GM21381 (cell line): ENCODE measurements around the gene SEMA5A.

Experiments used
- ATAC-seq: cut with Tn5 transposase; IDR thresholded peaks from one replicate; pipeline ENCODE4 v1.9.1; 2021; ENCODE audit warnings: mild to moderate bottlenecking, moderate library complexity; ENCODE audit not compliant: unreplicated experiment

SEMA5A gene, protein sequence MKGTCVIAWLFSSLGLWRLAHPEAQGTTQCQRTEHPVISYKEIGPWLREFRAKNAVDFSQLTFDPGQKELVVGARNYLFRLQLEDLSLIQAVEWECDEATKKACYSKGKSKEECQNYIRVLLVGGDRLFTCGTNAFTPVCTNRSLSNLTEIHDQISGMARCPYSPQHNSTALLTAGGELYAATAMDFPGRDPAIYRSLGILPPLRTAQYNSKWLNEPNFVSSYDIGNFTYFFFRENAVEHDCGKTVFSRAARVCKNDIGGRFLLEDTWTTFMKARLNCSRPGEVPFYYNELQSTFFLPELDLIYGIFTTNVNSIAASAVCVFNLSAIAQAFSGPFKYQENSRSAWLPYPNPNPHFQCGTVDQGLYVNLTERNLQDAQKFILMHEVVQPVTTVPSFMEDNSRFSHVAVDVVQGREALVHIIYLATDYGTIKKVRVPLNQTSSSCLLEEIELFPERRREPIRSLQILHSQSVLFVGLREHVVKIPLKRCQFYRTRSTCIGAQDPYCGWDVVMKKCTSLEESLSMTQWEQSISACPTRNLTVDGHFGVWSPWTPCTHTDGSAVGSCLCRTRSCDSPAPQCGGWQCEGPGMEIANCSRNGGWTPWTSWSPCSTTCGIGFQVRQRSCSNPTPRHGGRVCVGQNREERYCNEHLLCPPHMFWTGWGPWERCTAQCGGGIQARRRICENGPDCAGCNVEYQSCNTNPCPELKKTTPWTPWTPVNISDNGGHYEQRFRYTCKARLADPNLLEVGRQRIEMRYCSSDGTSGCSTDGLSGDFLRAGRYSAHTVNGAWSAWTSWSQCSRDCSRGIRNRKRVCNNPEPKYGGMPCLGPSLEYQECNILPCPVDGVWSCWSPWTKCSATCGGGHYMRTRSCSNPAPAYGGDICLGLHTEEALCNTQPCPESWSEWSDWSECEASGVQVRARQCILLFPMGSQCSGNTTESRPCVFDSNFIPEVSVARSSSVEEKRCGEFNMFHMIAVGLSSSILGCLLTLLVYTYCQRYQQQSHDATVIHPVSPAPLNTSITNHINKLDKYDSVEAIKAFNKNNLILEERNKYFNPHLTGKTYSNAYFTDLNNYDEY

GRCh38 chr5:9545992-9546851, at the start of gene SEMA5A:
TSS of gene SEMA5A (minus strand) at chr5:9546075. CDS start at chr5:9379946, 166,129 bp downstream.
- ATAC-seq = no peak

DNA sequence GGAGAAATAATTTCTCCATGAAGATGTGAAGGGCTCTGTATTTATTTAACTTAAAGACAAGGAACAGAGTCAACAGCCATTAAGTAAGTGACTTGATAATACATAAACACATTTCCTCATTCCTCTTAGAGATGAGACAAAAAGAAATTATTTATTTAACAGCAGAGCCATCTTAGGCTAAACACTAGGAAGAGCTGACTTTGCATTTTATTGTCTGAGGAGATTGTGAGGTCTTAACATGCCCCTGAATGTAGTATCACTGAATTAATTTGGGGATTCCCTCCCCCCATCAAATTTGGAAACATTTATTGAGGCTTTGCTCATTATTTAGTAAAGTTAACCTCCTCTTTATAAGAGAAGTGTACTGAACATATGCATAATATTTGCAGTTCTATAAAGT, 49.0 kb upstream of the SEMA5A start:
- ATAC-seq = no peak

DNA sequence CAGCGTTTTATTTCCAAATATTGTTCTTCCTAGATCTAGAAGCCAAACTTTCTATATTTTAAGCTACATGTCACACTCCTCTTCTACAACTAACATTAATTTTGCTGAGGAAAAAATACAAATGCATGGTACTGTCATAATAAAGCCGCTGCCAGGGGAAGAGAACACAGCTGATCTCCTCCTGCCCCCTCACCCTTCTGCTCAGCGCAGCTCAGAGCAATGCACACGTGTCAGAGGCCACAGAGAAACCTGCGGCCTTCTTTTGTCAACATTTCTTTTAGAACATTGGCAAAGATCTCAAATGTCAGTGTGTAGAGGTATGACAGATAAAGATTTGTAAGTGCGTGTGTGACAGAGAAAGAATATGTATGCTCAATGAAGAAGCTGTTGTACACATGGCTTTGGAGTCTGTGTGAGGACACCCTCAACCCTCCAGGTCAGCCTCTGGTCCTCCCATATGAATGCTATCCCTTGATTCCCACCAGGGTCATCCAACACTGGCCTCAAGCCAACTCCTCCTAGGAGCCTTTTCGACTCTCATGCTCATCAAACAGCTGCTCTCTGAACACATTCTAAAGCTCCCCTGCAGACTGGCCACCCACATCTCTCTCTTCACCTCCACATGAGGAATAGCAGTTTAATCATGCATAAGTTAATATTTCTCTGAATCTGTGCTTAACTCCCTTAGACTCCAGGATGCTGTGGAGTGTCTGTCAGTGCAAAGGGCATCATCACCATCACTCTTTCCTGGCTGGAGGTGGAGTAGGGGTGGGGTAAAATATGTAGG, 43.4 kb upstream of the SEMA5A start:
- no peak for ATAC-seq

DNA sequence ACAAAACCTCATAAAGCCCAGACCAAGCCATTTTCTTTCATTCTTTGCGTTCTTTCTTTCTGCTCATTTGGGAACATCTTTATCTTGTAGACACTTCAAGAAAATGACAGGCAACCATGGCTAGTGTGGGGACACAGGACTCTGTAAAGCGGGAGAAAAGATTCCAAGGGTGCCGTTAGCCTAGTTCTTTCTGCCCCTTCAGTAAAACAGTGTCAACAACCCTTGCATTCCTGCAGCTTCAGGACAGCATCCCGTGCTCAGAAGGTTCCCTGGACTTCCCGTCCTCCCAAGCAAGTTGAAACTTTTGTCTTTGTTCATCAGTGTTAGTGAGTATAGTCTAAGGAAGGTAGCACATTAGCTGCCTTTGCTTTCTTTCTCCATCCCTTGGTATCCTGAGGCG, 42.4 kb upstream of the SEMA5A start:
- ATAC-seq = no peak

GRCh38 chr5:9587135-9587534, 41.3 kb upstream of the SEMA5A start:
- no peak for ATAC-seq

DNA sequence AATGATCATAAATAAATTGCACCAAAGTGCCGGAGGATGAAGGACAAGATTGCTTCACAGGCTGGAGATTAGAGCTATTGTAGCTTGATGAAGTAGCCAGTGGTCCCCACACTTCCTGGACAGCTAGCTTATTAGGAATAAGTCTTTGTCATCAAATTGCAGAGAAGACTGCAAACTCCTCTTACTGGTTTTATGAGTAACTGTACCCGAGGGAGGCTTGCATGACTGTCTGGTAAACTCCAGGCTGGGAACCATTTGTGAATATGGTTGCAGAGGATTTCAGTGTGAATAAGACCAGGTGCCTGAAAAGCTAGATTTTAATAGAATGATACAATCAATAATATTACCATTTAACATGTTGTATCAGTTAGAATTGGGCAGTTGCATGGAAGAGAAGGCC, 36.5 kb upstream of the SEMA5A start:
- ATAC-seq = no peak

GRCh38 chr5:9573796-9574195, 27.9 kb upstream of the SEMA5A start:
- no peak for ATAC-seq

DNA sequence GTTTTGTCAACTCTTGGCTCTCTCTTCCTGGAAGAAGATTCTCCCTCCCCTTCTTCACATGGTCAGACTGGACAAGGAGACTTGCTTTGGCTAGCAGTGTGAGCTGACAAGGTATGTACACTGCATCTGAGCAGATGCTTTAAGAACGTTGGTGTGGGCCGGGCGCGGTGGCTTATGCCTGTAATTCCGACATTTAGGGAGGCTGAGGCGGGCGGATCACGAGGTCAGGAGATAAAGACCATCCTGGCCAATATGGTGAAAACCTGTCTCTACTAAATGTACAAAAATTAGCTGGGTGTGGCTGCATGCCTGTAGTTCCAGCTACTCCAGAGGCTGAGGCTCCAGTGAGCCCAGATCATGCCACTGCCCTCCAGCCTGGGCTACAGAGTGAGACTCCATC, 26.4 kb upstream of the SEMA5A start:
- no peak for ATAC-seq

DNA sequence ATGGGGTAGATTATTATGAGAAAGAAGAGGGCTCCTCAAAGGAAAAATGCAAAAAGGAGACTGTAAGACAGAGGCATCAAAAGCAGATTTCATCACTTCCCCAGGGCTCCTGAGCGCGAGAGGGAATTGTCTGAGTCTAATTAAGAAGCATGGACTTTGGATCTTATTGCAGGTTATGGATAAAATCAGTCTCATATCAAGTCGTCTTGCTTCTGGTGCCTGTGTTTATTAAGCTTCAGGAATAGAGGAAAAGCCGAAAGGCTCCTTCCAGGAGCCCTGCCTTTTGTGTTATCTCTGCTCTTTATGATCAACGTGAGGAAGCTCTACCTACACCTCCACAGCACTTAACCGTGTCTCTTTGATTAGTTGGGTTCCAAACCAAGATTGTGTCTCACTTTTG, 25.0 kb upstream of the SEMA5A start:
- no peak for ATAC-seq

DNA sequence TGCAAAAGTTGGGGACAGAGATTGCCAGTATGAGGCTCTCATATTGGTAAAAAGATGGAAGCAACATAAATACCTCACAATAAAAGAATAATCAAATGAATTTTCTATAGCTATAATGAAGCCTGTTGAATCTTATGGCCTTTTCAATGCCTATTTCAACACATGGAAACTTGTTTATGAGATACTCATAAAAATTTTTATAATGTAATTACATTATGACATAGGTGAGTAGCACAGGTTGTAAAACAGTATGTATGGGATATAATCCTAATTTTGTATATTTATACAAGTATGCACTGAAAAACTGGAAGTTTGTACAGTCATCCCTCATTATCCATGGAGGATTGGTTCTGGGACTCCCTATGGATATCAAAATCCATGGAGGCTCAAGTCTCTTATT, 21.2 kb upstream of the SEMA5A start:
- no peak for ATAC-seq

GRCh38 chr5:9564752-9565151, 18.9 kb upstream of the SEMA5A start:
- no peak for ATAC-seq

- ATAC-seq = no peak
Measured at GRCh38 chr5:9562141-9562540, 16.3 kb upstream of the SEMA5A start.

GRCh38 chr5:9559965-9560364, 14.1 kb upstream of the SEMA5A start:
- no peak for ATAC-seq

DNA sequence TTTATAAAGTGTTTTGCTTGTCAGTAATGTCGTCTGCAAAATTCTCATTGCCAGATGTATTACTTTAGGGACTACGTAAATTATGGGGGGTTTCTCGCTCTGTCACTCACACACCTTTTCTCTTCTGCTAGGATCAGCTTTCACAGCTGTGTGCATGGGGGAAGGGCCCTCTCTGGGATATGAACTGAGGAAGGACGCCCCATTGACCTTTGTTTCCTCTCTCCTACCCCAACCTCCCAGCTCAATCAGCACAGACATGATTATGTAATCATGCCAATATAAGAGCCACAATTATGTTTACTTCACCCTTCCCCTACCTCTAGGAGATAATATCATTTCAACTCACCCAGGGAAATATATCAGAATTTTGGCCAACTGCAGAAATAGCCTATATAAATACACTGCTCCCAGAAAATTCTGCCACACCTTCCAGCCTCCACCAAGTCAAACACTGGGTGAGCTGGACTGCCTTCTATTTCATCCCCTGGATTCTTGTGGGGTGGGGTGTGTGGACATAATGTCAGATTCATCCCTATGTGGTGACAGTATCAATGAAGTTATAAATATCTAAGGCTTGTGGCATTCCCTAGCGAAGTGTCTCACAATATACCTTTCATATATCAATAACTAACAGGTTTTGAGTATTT, 12.6 kb upstream of the SEMA5A start:
- no peak for ATAC-seq

- no peak for ATAC-seq
Measured at GRCh38 chr5:9557696-9558095, 11.8 kb upstream of the SEMA5A start.

DNA sequence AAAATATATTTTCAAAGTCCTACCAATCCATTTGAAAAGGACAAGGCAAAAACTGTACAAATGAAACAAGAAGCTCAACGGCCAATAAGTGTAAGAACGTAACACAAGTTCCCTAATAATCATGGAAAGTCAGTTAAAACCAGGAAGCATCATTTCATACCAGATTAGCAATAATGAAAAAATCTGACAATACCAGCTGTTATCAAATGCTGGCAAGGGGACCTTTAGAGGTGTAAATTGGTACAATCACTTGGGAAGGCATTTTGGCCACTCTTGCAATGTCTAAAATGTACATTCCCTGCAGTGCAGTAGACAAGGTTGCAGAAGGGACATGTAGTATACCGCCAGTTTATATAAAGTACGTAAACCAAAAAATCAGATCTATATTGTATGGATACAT, 10.1 kb upstream of the SEMA5A start:
- ATAC-seq = no peak

DNA sequence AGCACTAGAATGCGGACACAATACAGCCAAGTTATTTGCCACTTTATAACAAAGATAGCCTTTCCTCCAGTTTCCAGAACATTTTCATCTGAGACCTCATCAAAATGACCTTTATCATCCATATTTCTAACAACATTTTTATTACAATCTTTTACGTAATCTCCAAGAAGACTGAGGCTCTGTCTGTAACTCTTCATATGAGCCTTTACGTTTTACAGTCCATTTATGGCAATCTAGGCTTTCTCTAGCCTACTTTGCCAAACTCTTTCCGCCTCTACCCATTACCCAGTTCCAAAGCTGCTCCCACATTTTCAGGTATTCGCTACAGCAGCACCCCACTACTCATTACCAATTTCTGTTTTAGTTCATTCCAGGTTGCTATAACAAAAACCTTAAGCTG, 8.2 kb upstream of the SEMA5A start:
- no peak for ATAC-seq

DNA sequence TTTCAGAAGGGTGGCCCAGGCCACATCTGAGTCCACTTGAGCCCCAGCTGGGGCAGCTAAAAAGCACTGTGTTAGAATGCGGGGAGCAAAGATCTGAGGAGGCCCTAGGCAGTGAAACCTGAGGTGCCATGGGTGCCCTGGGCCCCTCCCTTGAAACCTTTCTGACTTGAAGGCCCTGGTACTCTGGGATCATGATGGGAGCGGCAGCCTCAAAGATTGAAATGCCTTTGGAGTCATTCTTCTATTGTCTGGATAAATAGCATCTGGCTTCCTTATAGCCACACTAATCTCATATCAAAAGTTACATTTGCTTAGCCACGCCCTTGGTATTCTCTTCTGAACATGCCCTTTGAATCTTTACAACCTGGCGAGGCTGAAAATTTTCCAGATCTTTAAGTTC, 7.7 kb upstream of the SEMA5A start:
- no peak for ATAC-seq
